ENCODE data around the gene GRK5. TPM values are rescaled to one million over a fixed set of nuclear protein-coding genes. Genes with fewer than 3 reads are reported as not detected.

Gene GRK5
- total RNA-seq, 1 donor from 2014 or later = 68.7 TPM

DNA sequence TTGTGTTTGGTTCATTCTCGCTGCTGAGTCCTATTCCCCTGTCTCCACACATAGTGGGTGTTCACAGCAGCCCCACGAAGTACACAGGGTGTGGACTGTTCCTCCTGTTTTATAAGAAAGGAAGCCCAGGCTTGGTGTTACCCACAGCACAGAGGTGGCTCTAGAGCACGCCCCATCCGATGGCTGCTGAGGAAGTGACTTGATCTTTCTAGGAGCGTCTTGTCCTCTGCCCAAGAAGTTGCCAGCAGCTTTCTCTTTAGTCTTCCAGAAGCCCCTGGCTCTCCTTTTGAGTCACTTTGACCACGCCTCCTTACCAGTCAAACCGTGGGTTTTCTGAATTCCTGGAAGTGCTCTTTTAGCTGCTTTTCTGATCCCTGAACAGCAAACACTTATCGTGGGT lies 94.0 kb downstream of the GRK5 start:
- H3K27me3 ChIP-seq (ENCODE audit: low read depth) = no peaks in the 10 kb centered on the region
- TF ChIP-seq, protein P1, sequence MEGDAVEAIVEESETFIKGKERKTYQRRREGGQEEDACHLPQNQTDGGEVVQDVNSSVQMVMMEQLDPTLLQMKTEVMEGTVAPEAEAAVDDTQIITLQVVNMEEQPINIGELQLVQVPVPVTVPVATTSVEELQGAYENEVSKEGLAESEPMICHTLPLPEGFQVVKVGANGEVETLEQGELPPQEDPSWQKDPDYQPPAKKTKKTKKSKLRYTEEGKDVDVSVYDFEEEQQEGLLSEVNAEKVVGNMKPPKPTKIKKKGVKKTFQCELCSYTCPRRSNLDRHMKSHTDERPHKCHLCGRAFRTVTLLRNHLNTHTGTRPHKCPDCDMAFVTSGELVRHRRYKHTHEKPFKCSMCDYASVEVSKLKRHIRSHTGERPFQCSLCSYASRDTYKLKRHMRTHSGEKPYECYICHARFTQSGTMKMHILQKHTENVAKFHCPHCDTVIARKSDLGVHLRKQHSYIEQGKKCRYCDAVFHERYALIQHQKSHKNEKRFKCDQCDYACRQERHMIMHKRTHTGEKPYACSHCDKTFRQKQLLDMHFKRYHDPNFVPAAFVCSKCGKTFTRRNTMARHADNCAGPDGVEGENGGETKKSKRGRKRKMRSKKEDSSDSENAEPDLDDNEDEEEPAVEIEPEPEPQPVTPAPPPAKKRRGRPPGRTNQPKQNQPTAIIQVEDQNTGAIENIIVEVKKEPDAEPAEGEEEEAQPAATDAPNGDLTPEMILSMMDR (IDR thresholded peaks at IDR 0.05) = no peak
- H3K27ac ChIP-seq = peak overlapping the region; percentile 53
- DNase-seq (no peak), ATAC-seq (peak; percentile 51 to 59)
- H3K9me3 ChIP-seq = no peaks in the 10 kb centered on the region
- H3K36me3 ChIP-seq = no peaks in the 10 kb centered on the region
- H3K4me1 ChIP-seq = peaks cover 49% of the 10 kb centered on the region
- H3K4me3 ChIP-seq = no peak overlapping the region
- intact Hi-C loops (cut with DNase I) = no loop called here

DNA sequence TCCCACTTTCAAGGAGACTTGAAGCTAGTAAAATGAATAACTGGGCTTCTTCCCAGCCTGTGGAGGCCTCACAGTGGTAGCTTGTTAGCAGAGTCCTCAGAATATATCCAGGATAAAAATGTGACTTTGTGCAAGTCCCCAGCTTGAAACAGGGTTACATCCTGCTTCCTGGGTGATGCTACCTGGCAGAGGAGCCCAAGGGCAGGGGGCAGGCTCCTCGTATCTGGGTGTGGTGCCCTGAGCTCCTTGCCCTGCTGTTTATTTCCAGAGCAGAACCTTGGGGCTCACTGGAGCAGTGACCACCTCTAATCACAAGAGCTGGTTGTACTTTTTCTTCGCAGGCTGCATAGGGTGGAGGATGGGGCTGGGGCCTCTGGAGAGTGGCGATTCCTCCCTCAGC lies 94.8 kb downstream of the GRK5 start:
- no peaks in the 10 kb centered on the region for H3K9me3 ChIP-seq
- H3K27ac ChIP-seq = peak overlapping the region; percentile 53
- intact Hi-C loops (cut with DNase I) = no loop called here
- TF ChIP-seq, protein P1 (IDR thresholded peaks at IDR 0.05) = no peak
- H3K36me3 ChIP-seq = no peaks in the 10 kb centered on the region
- ATAC-seq (no peak), DNase-seq (no peak)
- H3K27me3 ChIP-seq (ENCODE audit: low read depth) = no peaks in the 10 kb centered on the region
- peaks cover 55% of the 10 kb centered on the region for H3K4me1 ChIP-seq
- no peak overlapping the region for H3K4me3 ChIP-seq

DNA sequence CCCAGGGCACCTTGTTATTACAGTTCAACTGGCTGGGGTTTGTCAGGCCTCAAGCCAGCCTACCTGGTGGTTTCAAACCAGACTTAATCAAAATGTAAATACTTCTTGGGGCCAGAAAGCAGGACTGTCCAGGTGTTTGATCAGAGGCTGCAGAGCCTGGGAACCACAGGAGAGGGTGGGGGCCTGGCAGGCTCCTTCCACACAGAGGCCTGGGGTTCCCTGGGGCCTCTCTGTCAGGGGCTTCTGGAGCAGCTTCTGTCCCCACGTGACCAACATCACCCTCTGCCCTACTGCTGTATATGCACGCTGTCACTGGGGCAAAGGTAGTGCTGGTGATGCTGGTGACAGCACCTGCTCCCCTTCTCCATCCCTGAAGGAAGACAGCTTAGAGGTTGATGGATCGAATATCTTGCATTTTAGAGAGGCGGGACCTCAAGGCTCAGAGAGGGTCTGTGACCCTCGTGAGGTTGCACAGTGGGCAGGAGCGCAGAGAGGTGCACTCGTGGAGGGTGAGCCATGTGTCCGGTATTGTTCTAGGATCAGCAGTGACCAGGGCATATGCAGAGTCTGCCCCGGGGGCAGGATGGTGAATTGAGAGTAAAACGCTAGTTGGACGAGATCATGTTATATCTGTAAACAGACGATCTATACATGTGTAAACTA lies 95.4 kb downstream of the GRK5 start:
- peaks cover 55% of the 10 kb centered on the region for H3K4me1 ChIP-seq
- no peaks in the 10 kb centered on the region for H3K9me3 ChIP-seq
- H3K27me3 ChIP-seq (ENCODE audit: low read depth) = no peaks in the 10 kb centered on the region
- TF ChIP-seq, protein P1 (IDR thresholded peaks at IDR 0.05) = no peak
- no peak overlapping the region for H3K4me3 ChIP-seq
- intact Hi-C loops (cut with DNase I) = no loop called here
- ATAC-seq (peak in 1 of 2 donors; percentile 1), DNase-seq (no peak)
- peak overlapping the region; percentile 53 for H3K27ac ChIP-seq
- no peaks in the 10 kb centered on the region for H3K36me3 ChIP-seq

DNA sequence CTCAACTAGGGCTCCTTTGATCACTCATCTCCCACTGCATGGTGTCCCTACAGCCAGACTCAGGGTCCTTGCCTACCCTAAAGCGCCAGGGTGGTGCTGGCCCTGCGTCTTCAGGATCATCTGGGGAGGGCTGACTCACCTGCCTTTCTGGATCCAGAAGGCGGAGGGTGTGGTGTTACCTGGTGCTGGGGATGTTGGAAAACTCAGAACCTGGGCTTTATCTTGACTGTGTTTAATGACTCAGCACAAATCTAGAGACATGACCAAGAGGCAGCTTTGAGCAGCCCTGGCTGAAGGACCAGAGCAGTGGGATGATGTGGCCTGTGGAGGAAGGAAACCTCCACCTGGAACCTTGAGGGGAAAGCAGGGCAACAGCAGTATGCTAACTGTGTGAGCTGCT lies 96.5 kb downstream of the GRK5 start:
- no peak overlapping the region for H3K27ac ChIP-seq
- ATAC-seq (peak in 1 of 2 donors; percentile 25), DNase-seq (no peak)
- H3K4me1 ChIP-seq = peaks cover 67% of the 10 kb centered on the region
- H3K27me3 ChIP-seq (ENCODE audit: low read depth) = no peaks in the 10 kb centered on the region
- no peaks in the 10 kb centered on the region for H3K36me3 ChIP-seq
- no peak overlapping the region for H3K4me3 ChIP-seq
- TF ChIP-seq, protein P1 (IDR thresholded peaks at IDR 0.05) = no peak
- H3K9me3 ChIP-seq = no peaks in the 10 kb centered on the region
- intact Hi-C loops (cut with DNase I) = no loop called here

DNA sequence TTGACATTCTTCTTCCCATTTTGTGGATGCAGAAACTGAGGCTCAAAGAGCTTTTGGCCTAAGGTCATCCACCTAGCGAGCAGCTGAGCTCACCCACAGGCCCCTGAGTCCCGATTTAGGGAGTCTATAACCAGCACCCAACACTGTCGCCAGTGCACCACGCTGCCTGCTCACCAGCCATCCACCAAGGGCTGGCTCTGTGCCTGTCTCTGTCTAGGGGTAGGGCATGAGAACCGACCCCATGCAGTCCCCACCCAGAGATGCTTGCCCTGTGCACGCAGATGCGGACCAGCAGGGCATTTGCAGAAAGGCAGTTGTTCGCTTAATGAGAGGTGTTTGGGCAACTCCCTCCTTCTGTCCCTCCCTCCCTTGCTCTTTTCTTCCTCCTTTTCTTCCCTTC lies 97.2 kb downstream of the GRK5 start:
- no peaks in the 10 kb centered on the region for H3K9me3 ChIP-seq
- TF ChIP-seq, protein P1 (IDR thresholded peaks at IDR 0.05) = no peak
- no peaks in the 10 kb centered on the region for H3K36me3 ChIP-seq
- no peak overlapping the region for H3K4me3 ChIP-seq
- H3K27ac ChIP-seq = no peak overlapping the region
- intact Hi-C loops (cut with DNase I) = no loop called here
- ATAC-seq (no peak), DNase-seq (no peak)
- peaks cover 73% of the 10 kb centered on the region for H3K4me1 ChIP-seq
- H3K27me3 ChIP-seq (ENCODE audit: low read depth) = no peaks in the 10 kb centered on the region
